Endothelial cell (in vitro differentiated cells): Measurements from ENCODE around the gene QPRT. TPM values are rescaled to one million over a fixed set of nuclear protein-coding genes. Genes with fewer than 3 reads are reported as not detected.

Experiments used
- DNase-seq: peaks from one replicate; pipeline ENCODE4 v3.0.0; 2021; ENCODE audit warnings: low spot score
- H3K27ac Mint-ChIP-seq: one replicate; pipeline ENCODE4 v1.8.0; 2021; ENCODE audit warnings: mixed read lengths, inconsistent platforms; ENCODE audit not compliant: unreplicated experiment
- H3K27me3 Mint-ChIP-seq: one replicate; pipeline ENCODE4 v1.8.0; 2021; ENCODE audit warnings: mild to moderate bottlenecking, moderate library complexity, mixed read lengths, inconsistent platforms; ENCODE audit not compliant: unreplicated experiment
- H3K36me3 Mint-ChIP-seq: one replicate; pipeline ENCODE4 v1.8.0; 2021; ENCODE audit warnings: mild to moderate bottlenecking, low read depth, mixed read lengths, inconsistent platforms; ENCODE audit not compliant: unreplicated experiment
- H3K4me1 Mint-ChIP-seq: one replicate; pipeline ENCODE4 v1.8.0; 2021; ENCODE audit warnings: mild to moderate bottlenecking, mixed read lengths, inconsistent platforms; ENCODE audit not compliant: unreplicated experiment
- H3K4me3 Mint-ChIP-seq: one replicate; pipeline ENCODE4 v1.8.0; 2021; ENCODE audit warnings: mild to moderate bottlenecking, mixed read lengths, inconsistent platforms; ENCODE audit not compliant: unreplicated experiment
- H3K9me3 Mint-ChIP-seq: one replicate; pipeline ENCODE4 v1.8.0; 2021; ENCODE audit warnings: mixed read lengths, inconsistent platforms; ENCODE audit not compliant: unreplicated experiment
- CTCF ChIP-seq: fragments of 200-600 bp; sonication (generic); IDR thresholded peaks from one replicate; pipeline ENCODE4 v1.5.0; 2021; ENCODE audit warnings: antibody characterized with exemption; ENCODE audit not compliant: unreplicated experiment
- total RNA-seq: library from RNA; stranded (reverse); fragmentation: NEBNext Ultra II Directional; extraction: Animal tissue kit (Norgen Biotek cat#: 25700); gene quantifications from one replicate; pipeline ENCODE4 v1.2.1, GENCODE V29; 2021; ENCODE audit not compliant: unreplicated experiment

Gene QPRT
- total RNA-seq, 1 donor from 2014 or later, result 30.4 TPM

DNA sequence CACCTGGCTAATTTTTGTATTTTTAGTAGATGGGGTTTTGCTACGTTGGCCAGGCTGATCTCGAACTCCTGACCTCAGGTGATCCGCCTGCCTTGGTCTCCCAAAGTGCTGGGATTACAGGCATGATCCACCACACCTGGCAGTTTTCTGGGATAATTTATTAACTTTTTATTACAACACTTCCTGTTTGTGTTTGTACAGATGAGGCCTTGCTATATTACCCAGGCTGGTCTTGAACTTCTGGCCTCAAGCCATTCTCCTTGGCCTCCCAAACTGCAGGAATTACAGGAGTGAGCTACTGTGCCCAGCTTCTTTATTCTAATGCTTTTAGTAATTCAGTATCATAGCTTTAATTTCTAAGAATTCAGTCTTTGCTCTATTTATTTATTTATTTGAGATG lies 32.0 kb upstream of the QPRT start:
- Mint-ChIP-seq H3K27ac (no peak overlapping the region), H3K27me3 (peaks cover 2% of the 10 kb centered on the region), H3K36me3 (no peaks in the 10 kb centered on the region), H3K4me3 (no peak overlapping the region), H3K9me3 (no peaks in the 10 kb centered on the region), H3K4me1 (peaks cover 5% of the 10 kb centered on the region)
- DNase-seq, result no peak
- TF ChIP-seq CTCF, result no peak

DNA sequence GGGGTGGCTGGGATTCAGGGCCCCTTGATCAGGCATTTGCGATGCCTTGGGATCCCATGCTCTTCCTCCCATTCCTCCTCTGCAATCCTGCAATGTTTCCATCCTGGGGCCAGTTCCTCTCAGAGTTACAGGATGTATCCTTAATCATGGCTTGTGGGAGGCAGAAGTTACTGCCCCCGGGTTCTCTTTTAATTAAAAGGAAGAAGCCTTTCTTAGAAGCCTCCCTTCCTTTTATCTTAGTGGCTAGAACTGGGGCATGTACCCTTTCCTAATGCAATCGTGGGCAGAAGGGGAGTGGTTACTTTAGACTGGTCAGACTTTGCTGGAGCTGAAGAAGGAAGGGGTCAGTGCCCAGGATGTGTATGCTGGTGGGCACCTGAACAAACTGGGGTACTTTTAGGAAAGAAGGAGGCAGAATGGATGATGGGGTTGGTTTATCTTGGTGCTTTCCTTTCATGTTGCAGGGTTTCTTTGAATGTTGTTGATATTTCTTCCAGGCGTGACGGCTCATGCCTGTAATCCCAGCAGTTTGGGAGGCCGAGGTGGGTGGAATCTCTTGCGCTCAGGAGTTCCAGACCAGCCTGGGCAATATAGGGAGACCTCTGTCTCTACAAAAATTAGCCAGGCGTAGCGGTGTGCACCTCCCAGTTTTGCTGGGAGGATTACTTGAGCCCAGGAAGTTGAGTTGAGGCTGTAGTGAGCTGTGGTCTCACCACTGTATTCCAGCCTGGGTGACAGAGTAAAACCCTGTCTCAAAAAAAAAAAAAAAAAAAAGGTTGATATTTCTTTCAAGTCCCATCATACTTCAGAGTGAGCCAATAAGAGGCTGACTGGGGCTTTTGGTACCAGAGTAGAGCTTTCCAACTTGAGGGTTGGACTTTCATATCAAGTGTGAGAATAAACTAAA lies 29.1 kb upstream of the QPRT start:
- H3K27ac Mint-ChIP-seq, result no peak overlapping the region

GRCh38 chr16:29650771-29651170 lies 28.2 kb upstream of the QPRT start:
- no peaks in the 10 kb centered on the region for H3K9me3 Mint-ChIP-seq
- DNase-seq, result no peak
- H3K4me3 Mint-ChIP-seq, result no peak overlapping the region
- peaks cover 2% of the 10 kb centered on the region for H3K27me3 Mint-ChIP-seq
- H3K27ac Mint-ChIP-seq, result no peak overlapping the region
- H3K4me1 Mint-ChIP-seq, result peaks cover 5% of the 10 kb centered on the region
- no peaks in the 10 kb centered on the region for H3K36me3 Mint-ChIP-seq
- TF ChIP-seq CTCF, result no peak

More for the DNA sequence above, 29.1 kb upstream of the QPRT start:
- H3K9me3 Mint-ChIP-seq, result no peaks in the 10 kb centered on the region
- no peak overlapping the region for H3K4me3 Mint-ChIP-seq
- peaks cover 4% of the 10 kb centered on the region for H3K27me3 Mint-ChIP-seq
- TF ChIP-seq CTCF, result no peak
- DNase-seq, result no peak
- H3K36me3 Mint-ChIP-seq, result no peaks in the 10 kb centered on the region
- H3K4me1 Mint-ChIP-seq, result peaks cover 5% of the 10 kb centered on the region

DNA sequence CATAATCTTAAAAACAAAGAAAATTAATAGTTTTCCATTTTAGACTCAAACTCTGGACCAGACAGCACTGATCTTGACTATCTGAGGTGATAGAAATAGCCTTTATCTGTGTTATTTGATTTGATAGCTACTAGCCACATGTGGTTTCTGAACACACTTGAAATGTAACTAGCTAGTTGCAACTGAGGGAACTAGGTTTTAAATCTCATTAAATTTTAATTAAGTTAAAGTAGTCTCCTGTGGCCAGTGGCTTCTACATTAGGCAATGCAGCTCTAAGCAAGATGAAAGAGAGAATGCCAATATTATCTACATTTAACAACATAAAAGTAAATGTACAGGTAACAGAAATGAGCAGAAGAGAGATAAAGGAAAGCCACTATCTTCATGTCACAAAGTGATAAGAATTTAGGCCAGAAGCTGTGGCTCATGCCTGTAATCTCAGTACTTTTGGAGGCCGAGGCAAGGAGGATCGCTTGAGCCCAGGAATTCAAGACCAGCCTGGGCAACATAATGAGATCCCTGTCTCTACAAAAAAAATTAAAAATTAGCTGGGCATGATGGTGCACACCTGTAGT lies 27.1 kb upstream of the QPRT start:
- no peaks in the 10 kb centered on the region for H3K36me3 Mint-ChIP-seq
- no peak overlapping the region for H3K27ac Mint-ChIP-seq

More for the DNA sequence above, 27.1 kb upstream of the QPRT start:
- DNase-seq, result no peak
- H3K9me3 Mint-ChIP-seq, result no peaks in the 10 kb centered on the region
- no peak for TF ChIP-seq CTCF
- H3K4me3 Mint-ChIP-seq, result no peak overlapping the region
- peaks cover 5% of the 10 kb centered on the region for H3K4me1 Mint-ChIP-seq
- H3K27me3 Mint-ChIP-seq, result peaks cover 2% of the 10 kb centered on the region
